AG10803 (cell line): ENCODE results near the gene SCAMP5.
A peak's percentile ranks its signal among the peaks of the same experiment; 100 is the strongest.

ENCODE experiments used
- DNase-seq: peaks from one replicate; pipeline ENCODE4 v3.0.0; 2010; ENCODE audit warnings: low read depth
- H3K4me3 ChIP-seq: 2 replicates; pipeline ENCODE4 v1.5.1; 2011; ENCODE audit warnings: mild to moderate bottlenecking, low read length, control low read depth
- CTCF ChIP-seq: conservative IDR thresholded peaks from 2 replicates; pipeline ENCODE4 v1.5.1; 2011; ENCODE audit warnings: mild to moderate bottlenecking, low read length, control low read depth, inconsistent platforms

Gene SCAMP5

GRCh38 chr15:75033809-75034208, 38.4 kb downstream of the SCAMP5 start:
- no peak for TF ChIP-seq CTCF
- DNase-seq, result no peak
- H3K4me3 ChIP-seq, result no peak overlapping the region

- DNase-seq, result no peak
- no peak overlapping the region for H3K4me3 ChIP-seq
- TF ChIP-seq CTCF, result no peak
These were observed 39.3 kb downstream of the SCAMP5 start for GRCh38 chr15:75034615-75035014.

- H3K4me3 ChIP-seq, result no peak overlapping the region
- TF ChIP-seq CTCF, result no peak
- DNase-seq, result peak; percentile 15
These were observed 40.9 kb downstream of the SCAMP5 start for GRCh38 chr15:75036212-75036616.

GRCh38 chr15:75037685-75038084, 42.3 kb downstream of the SCAMP5 start:
- TF ChIP-seq CTCF, result no peak

GRCh38 chr15:75038231-75038630, 42.9 kb downstream of the SCAMP5 start:
- no peak for DNase-seq
- TF ChIP-seq CTCF, result no peak
- H3K4me3 ChIP-seq, result no peak overlapping the region

More at GRCh38 chr15:75037685-75038084, 42.3 kb downstream of the SCAMP5 start:
- no peak for DNase-seq
- no peak overlapping the region for H3K4me3 ChIP-seq

- TF ChIP-seq CTCF, result peak; percentile 40
- DNase-seq, result peak; percentile 41
- H3K4me3 ChIP-seq, result peak overlapping the region; percentile 12; the same call in 1 of the 2 replicates
These were observed 47.6 kb downstream of the SCAMP5 start for GRCh38 chr15:75042730-75043508.
